Measurements from ENCODE around the gene UTS2R. TPM values are rescaled to one million over a fixed set of nuclear protein-coding genes. Genes with fewer than 3 reads are reported as not detected.

UTS2R gene
- polyA plus RNA-seq, 1 donor (not counting 4 experiments of a cell fraction or from before 2014, with no cell fraction given), result not detected

DNA sequence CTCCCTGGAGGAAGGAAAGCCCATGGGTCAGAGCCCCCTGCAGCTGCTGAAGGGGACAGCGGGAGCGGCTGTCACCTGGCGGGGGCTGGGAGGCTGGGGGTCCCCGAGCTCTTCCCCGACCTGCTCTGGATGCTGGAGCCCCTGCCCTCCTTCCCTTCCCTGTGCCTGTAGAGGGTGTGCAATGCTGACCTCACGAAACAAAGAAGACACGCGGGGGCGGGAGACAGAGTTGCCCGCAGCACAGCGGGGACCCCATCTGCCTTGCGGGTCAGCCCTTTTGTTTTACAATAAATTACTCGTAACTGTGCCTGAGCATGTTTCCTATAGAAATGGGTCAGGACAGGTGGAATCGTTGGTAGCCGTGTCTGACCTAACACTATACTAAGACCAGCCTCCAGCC lies 44.3 kb upstream of the UTS2R start:
- Histone ChIP-seq H4K20me1 (ENCODE audit: control insufficient read depth, extremely low read depth, insufficient read depth, low read length) (peaks cover 3% of the 10 kb centered on the region), H3K9me3 (ENCODE audit: control insufficient read depth, low read depth, low read length) (no peaks in the 10 kb centered on the region), H3K9me1 (ENCODE audit: control insufficient read depth, extremely low read depth, insufficient read depth, low read length) (peaks cover 2% of the 10 kb centered on the region), H2AFZ (ENCODE audit: control insufficient read depth, low read length) (no peak overlapping the region), H3K27me3 (ENCODE audit: control insufficient read depth, extremely low read depth, insufficient read depth, low read length) (peaks cover 35% of the 10 kb centered on the region), H3K4me1 (ENCODE audit: control insufficient read depth, extremely low read depth, insufficient read depth, low read length) (peaks cover 22% of the 10 kb centered on the region), H3K79me2 (ENCODE audit: control insufficient read depth, insufficient read depth, low read length) (no peaks in the 10 kb centered on the region), H3K9ac (ENCODE audit: control insufficient read depth, extremely low read depth, insufficient read depth, low read length) (no peak overlapping the region), H3K4me2 (ENCODE audit: control insufficient read depth, extremely low read depth, insufficient read depth, low read depth, low read length) (no peak overlapping the region), H3K36me3 (ENCODE audit: control insufficient read depth in 2 of 2, extremely low read depth in 1 of 2, insufficient read depth in 2 of 2, low read length in 2 of 2) (no peaks in the 10 kb centered on the region), H3K27ac (ENCODE audit: control insufficient read depth, insufficient read depth, low read length) (no peak overlapping the region), H3K4me3 (ENCODE audit: control insufficient read depth in 2 of 3, extremely low read depth in 1 of 3, insufficient read depth in 2 of 3, low read depth in 1 of 3, low read length in 3 of 3) (no peak overlapping the region)
- FAIRE-seq (no peak), DNase-seq (ENCODE audit: low read depth, low spot score) (no peak)
- no peak for TF ChIP-seq EZH2 (IDR thresholded peaks at IDR 0.05; ENCODE audit: low read length)
- no peak for TF ChIP-seq CTCF (optimal IDR thresholded peaks at IDR 0.05 in 1 of 3, IDR thresholded peaks at IDR 0.05 in 1 of 3, conservative IDR thresholded peaks at IDR 0.05 in 1 of 3; ENCODE audit: extremely low read depth in 1 of 3, insufficient read depth in 2 of 3, low read length in 3 of 3)
- dilution Hi-C loops (cut with MboI; ENCODE audit: extremely low pct_ligation_motif_present, low sequenced_read_pairs), result no loop called here

DNA sequence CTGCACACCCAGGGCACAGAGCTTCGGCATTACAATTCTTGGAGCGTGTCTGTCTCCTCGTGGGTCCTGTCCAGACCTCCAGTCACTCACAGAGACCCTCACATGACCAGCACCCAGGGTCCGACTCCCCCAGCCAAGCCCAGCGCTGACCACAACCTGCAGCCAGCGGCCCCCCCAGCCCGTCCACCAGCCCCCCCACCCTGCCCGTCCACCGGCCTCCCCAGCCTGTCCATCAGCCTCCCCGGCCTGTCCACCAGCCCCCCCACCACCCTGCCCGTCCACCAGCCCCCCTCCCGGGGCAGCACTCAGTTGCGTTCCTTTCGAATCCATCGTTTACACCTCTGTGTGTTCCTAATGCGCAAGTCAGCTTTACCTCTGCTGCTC lies 43.8 kb upstream of the UTS2R start:
- H3K27me3 ChIP-seq (ENCODE audit: control insufficient read depth, extremely low read depth, insufficient read depth, low read length), result peaks cover 35% of the 10 kb centered on the region

More for the DNA sequence above, 43.8 kb upstream of the UTS2R start:
- no peak overlapping the region for H3K4me3 ChIP-seq (ENCODE audit: control insufficient read depth in 2 of 3, extremely low read depth in 1 of 3, insufficient read depth in 2 of 3, low read depth in 1 of 3, low read length in 3 of 3)
- H4K20me1 ChIP-seq (ENCODE audit: control insufficient read depth, extremely low read depth, insufficient read depth, low read length), result peaks cover 3% of the 10 kb centered on the region
- H3K9me1 ChIP-seq (ENCODE audit: control insufficient read depth, extremely low read depth, insufficient read depth, low read length), result peaks cover 2% of the 10 kb centered on the region
- TF ChIP-seq EZH2 (IDR thresholded peaks at IDR 0.05; ENCODE audit: low read length) (no peak), CTCF (optimal IDR thresholded peaks at IDR 0.05 in 1 of 3, IDR thresholded peaks at IDR 0.05 in 1 of 3, conservative IDR thresholded peaks at IDR 0.05 in 1 of 3; ENCODE audit: extremely low read depth in 1 of 3, insufficient read depth in 2 of 3, low read length in 3 of 3) (no peak)
- no peaks in the 10 kb centered on the region for H3K36me3 ChIP-seq (ENCODE audit: control insufficient read depth in 2 of 2, extremely low read depth in 1 of 2, insufficient read depth in 2 of 2, low read length in 2 of 2)
- no peak overlapping the region for H3K9ac ChIP-seq (ENCODE audit: control insufficient read depth, extremely low read depth, insufficient read depth, low read length)
- H3K79me2 ChIP-seq (ENCODE audit: control insufficient read depth, insufficient read depth, low read length), result no peaks in the 10 kb centered on the region
- DNase-seq (ENCODE audit: low read depth, low spot score), result no peak
- H3K4me2 ChIP-seq (ENCODE audit: control insufficient read depth, extremely low read depth, insufficient read depth, low read depth, low read length), result no peak overlapping the region
- no peak for FAIRE-seq
- no peak overlapping the region for H3K27ac ChIP-seq (ENCODE audit: control insufficient read depth, insufficient read depth, low read length)
- dilution Hi-C loops (cut with MboI; ENCODE audit: extremely low pct_ligation_motif_present, low sequenced_read_pairs), result no loop called here
- H3K9me3 ChIP-seq (ENCODE audit: control insufficient read depth, low read depth, low read length), result no peaks in the 10 kb centered on the region
- peaks cover 26% of the 10 kb centered on the region for H3K4me1 ChIP-seq (ENCODE audit: control insufficient read depth, extremely low read depth, insufficient read depth, low read length)
- H2AFZ ChIP-seq (ENCODE audit: control insufficient read depth, low read length), result no peak overlapping the region
